HepG2 (cell line): ENCODE data around the gene ZBTB34. TPM values are rescaled to one million over a fixed set of nuclear protein-coding genes. Genes with fewer than 3 reads are reported as not detected.

ENCODE experiments used
- FIP1L1 ChIP-seq: fragments of 200-400 bp; formaldehyde crosslinking; IDR thresholded peaks from 2 replicates; pipeline ENCODE4 v1.6.1; 2018; ENCODE audit warnings: low read depth, mild to moderate bottlenecking, low read length, moderate library complexity, borderline replicate concordance; ENCODE audit not compliant: insufficient read depth
- HNF1B ChIP-seq: sonication (generic); formaldehyde crosslinking; IDR thresholded peaks from 2 replicates; pipeline ENCODE4 v1.5.1; 2020; ENCODE audit warnings: mild to moderate bottlenecking, moderate library complexity, missing genetic modification reagents
- HNF4G ChIP-seq, 2 experiments: sonication (generic) in 1 of 2; formaldehyde crosslinking in 1 of 2; IDR thresholded peaks; 2 replicates each; pipeline versions ENCODE4 v1.4.0 to v1.6.1; 2011 to 2020; ENCODE audit warnings: borderline replicate concordance in 2 of 2, low read depth in 2 of 2, mild to moderate bottlenecking in 2 of 2, low read length in 1 of 2, missing genetic modification reagents in 1 of 2, moderate library complexity in 1 of 2
- JUNB ChIP-seq: sonication (generic); formaldehyde crosslinking; IDR thresholded peaks from 2 replicates; pipeline ENCODE4 v1.8.0; 2022; ENCODE audit warnings: missing genetic modification reagents, mild to moderate bottlenecking, borderline replicate concordance
- NR2F1 ChIP-seq, 2 experiments: fragments of 450-650 bp in 1 of 2; formaldehyde crosslinking in 1 of 2; IDR thresholded peaks; 2 replicates each; pipeline versions ENCODE4 v1.5.0 to v1.6.1; 2016 to 2020; ENCODE audit warnings: mild to moderate bottlenecking in 1 of 2, missing compliant biosample characterization in 1 of 2, missing genetic modification reagents in 1 of 2, moderate library complexity in 1 of 2
- NR2F6 ChIP-seq, 2 experiments: IDR thresholded peaks; 2 replicates each; pipeline ENCODE4 v1.6.1; 2016; ENCODE audit warnings: antibody characterized with exemption in 1 of 2, mild to moderate bottlenecking in 1 of 2
- PAXIP1 ChIP-seq: sonication (generic); formaldehyde crosslinking; conservative IDR thresholded peaks from 2 replicates; pipeline ENCODE4 v1.4.0; 2020; ENCODE audit warnings: mild to moderate bottlenecking, missing genetic modification reagents, moderate library complexity
- SALL1 ChIP-seq: sonication (generic); formaldehyde crosslinking; IDR thresholded peaks from 2 replicates; pipeline ENCODE4 v1.8.0; 2022; ENCODE audit warnings: mild to moderate bottlenecking, missing genetic modification reagents
- SOX13 ChIP-seq, 3 experiments: fragments of 450-650 bp in 1 of 3; sonication (generic) in 1 of 3; formaldehyde crosslinking in 1 of 3; IDR thresholded peaks in 2 of 3; conservative IDR thresholded peaks in 1 of 3; 2 replicates each; pipeline versions ENCODE4 v1.5.0 to v1.6.1; 2016 to 2020; ENCODE audit warnings: antibody characterized with exemption in 1 of 3, mild to moderate bottlenecking in 1 of 3, missing compliant biosample characterization in 1 of 3, missing genetic modification reagents in 1 of 3, moderate library complexity in 1 of 3
- SP2 ChIP-seq: sonication (generic); formaldehyde crosslinking; IDR thresholded peaks from 2 replicates; pipeline ENCODE4 v1.5.1; 2020; ENCODE audit warnings: mild to moderate bottlenecking, missing genetic modification reagents
- TEAD3 ChIP-seq: optimal IDR thresholded peaks from 2 replicates; pipeline ENCODE3; 2016; ENCODE audit warnings: borderline replicate concordance
- ZFX ChIP-seq: sonication (generic); formaldehyde crosslinking; IDR thresholded peaks from 2 replicates; pipeline ENCODE4 v1.4.0; 2020; ENCODE audit warnings: mild to moderate bottlenecking, low read depth, missing genetic modification reagents, moderate library complexity
- ZNF17 ChIP-seq: sonication (generic); formaldehyde crosslinking; IDR thresholded peaks from 2 replicates; pipeline ENCODE4 v1.5.0; 2020; ENCODE audit warnings: mild to moderate bottlenecking, missing genetic modification reagents
- ZNF235 ChIP-seq: sonication (generic); formaldehyde crosslinking; IDR thresholded peaks from 2 replicates; pipeline ENCODE4 v1.8.1; 2023; ENCODE audit warnings: mild to moderate bottlenecking, missing genetic modification reagents, borderline replicate concordance
- ZNF317 ChIP-seq: sonication (generic); formaldehyde crosslinking; IDR thresholded peaks from 2 replicates; pipeline ENCODE4 v1.5.0; 2020; ENCODE audit warnings: mild to moderate bottlenecking, missing genetic modification reagents
- ZNF564 ChIP-seq: sonication (generic); formaldehyde crosslinking; IDR thresholded peaks from 2 replicates; pipeline ENCODE4 v1.8.1; 2023; ENCODE audit warnings: mild to moderate bottlenecking, missing genetic modification reagents
- ZNF629 ChIP-seq: sonication (generic); formaldehyde crosslinking; conservative IDR thresholded peaks from 2 replicates; pipeline ENCODE4 v1.5.0; 2020; ENCODE audit warnings: missing genetic modification reagents
- polyA plus RNA-seq, 8 experiments: library from polyadenylated mRNA; depleted of rRNA in 3 of 8; stranded (reverse) in 7 of 8; unstranded in 1 of 8; fragments of >200 nt; fragmentation: Illumina TruSeq in 4 of 8; extraction: Trizol in 4 of 8; gene quantifications; 2 replicates each; pipeline versions ENCODE4 v1.2.1 to v1.2.3, GENCODE V29; 2011 to 2016; ENCODE audit warnings: low read depth in 4 of 8, missing spikeins in 1 of 8, mixed read lengths in 1 of 8; ENCODE audit not compliant: insufficient read depth in 1 of 8
- total RNA-seq, 5 experiments: library from RNA; depleted of rRNA; stranded (reverse); fragments of >200 nt; fragmentation: Illumina TruSeq; extraction: Trizol; gene quantifications; 2 replicates each; pipeline ENCODE4 v1.2.3, GENCODE V29; 2016; ENCODE audit warnings: low read depth in 1 of 5

The ZBTB34 gene
- total and polyA plus RNA-seq, 2 of the 13 experiments (the other 11 are each of a cell fraction or from before 2014, with no cell fraction given), result 5.9 to 8.7 TPM

- TF ChIP-seq ZNF17 (CRISPR knock-in tag) (no peak), ZNF317 (CRISPR knock-in tag) (peak; percentile 55; the same call in 1 of the 2 replicates), NR2F6 (IDR thresholded peaks at IDR 0.05) (peak; percentile 55), NR2F6 (CRISPR knock-in tag; IDR thresholded peaks at IDR 0.05) (peak; percentile 37; the same call in 1 of the 2 replicates), FIP1L1 (no peak), NR2F1 (CRISPR knock-in tag; IDR thresholded peaks at IDR 0.05) (0 out of 4 replicates have a peak, but pooled peaks have one; percentile 33 to 50), PAXIP1 (CRISPR knock-in tag) (peak; percentile 28; the same call in 1 of the 2 replicates), HNF4G (IDR thresholded peaks at IDR 0.05; ENCODE audit: borderline replicate concordance, low read depth, low read length) (peak; percentile 47; the same call in 1 of the 2 replicates), HNF4G (CRISPR knock-in tag; IDR thresholded peaks at IDR 0.05; ENCODE audit: borderline replicate concordance, low read depth) (peak; percentile 29; the same call in 1 of the 2 replicates), SOX13 (IDR thresholded peaks at IDR 0.05) (no peak), SOX13 (CRISPR knock-in tag; conservative IDR thresholded peaks at IDR 0.05 in 1 of 2, IDR thresholded peaks at IDR 0.05 in 1 of 2) (0 out of 4 replicates have a peak, but pooled peaks of 1 of the 2 experiments have one; percentile 6), TEAD3 (peak; percentile 38), SALL1 (CRISPR knock-in tag) (peak; percentile 32), SP2 (CRISPR knock-in tag) (0 out of 2 replicates have a peak, but pooled peaks have one; percentile 18), JUNB (CRISPR knock-in tag) (no peak), HNF1B (CRISPR knock-in tag) (peak; percentile 49; the same call in 1 of the 2 replicates), ZNF629 (no peak), ZNF564 (CRISPR knock-in tag) (no peak), ZFX (0 out of 2 replicates have a peak, but pooled peaks have one; percentile 29), ZNF235 (CRISPR knock-in tag) (0 out of 2 replicates have a peak, but pooled peaks have one; percentile 25)
These were observed 55.6 kb downstream of the ZBTB34 start (continued) for GRCh38 chr9:126915846-126916543.
